ENCODE measurements around the gene SIK3.
"Not testable (repeated sequence)": the region's sequence is repeated elsewhere in the genome, so short reads cannot be mapped to it uniquely, and the experiment has no call there.

The SIK3 gene

DNA sequence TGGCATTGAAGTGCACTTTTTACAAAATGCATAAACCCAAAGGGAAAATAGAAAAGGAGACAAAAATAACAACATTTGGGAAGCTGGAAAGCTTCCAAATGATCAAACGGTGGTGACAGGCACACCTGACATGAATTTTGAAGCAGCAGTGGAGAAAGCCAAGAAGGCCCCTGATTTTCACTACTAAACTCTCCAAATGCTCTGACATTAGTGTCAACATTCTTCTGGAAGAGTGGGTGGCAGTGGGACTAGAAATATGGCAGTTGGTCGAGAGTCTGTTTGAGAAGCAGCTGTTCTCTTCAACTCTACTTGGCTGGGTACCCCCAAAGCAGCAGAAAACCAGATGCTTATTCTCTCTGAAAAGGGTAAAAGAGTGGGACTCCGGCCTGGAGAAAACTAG is 294.2 kb downstream of the SIK3 start:
- WGBS (ENCODE audit: insufficient coverage, insufficient read length): no CpG with 5 or more reads among the region's 3 CpGs
- H3K36me3 ChIP-seq (ENCODE audit: control insufficient read depth, insufficient read depth, low read length): no peaks in the 10 kb centered on the region
- H3K4me1 ChIP-seq (ENCODE audit: control insufficient read depth, insufficient read depth, low read length): no peaks in the 10 kb centered on the region
- H3K27me3 ChIP-seq (ENCODE audit: control insufficient read depth, insufficient read depth, low read length): no peaks in the 10 kb centered on the region
- H3K27ac ChIP-seq (ENCODE audit: low read length): no peak overlapping the region
- DNase-seq (ENCODE audit: low read depth, low spot score): no peak
- no peaks in the 10 kb centered on the region for H3K9me3 ChIP-seq (ENCODE audit: control insufficient read depth, insufficient read depth, low read length)
- no peak overlapping the region for H3K4me3 ChIP-seq (ENCODE audit: low read length)

DNA sequence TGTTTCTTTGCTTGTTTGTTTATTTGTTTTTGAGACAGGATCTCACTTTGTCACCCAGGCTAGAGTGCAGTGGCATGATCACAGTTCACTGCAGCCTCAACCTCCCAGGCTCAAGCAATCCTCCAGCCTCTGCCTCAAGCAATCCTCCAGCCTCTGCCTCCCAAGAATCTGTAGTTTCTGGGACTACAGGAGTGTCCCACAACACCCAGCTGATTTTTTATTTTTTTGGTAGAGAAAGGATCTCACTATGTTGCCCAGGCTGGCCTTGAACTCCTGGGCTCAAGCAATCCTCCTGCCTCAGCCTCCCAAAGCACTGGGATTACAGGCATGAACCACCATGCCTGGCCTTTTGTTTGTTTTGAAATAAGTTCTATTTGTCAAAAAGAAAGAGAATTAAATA is 296.6 kb downstream of the SIK3 start:
- not testable (repeated sequence) for H3K36me3 ChIP-seq (ENCODE audit: control insufficient read depth, insufficient read depth, low read length); H3K27ac ChIP-seq (ENCODE audit: low read length); H3K9me3 ChIP-seq (ENCODE audit: control insufficient read depth, insufficient read depth, low read length); DNase-seq (ENCODE audit: low read depth, low spot score); H3K4me1 ChIP-seq (ENCODE audit: control insufficient read depth, insufficient read depth, low read length); H3K27me3 ChIP-seq (ENCODE audit: control insufficient read depth, insufficient read depth, low read length); H3K4me3 ChIP-seq (ENCODE audit: low read length)

DNA sequence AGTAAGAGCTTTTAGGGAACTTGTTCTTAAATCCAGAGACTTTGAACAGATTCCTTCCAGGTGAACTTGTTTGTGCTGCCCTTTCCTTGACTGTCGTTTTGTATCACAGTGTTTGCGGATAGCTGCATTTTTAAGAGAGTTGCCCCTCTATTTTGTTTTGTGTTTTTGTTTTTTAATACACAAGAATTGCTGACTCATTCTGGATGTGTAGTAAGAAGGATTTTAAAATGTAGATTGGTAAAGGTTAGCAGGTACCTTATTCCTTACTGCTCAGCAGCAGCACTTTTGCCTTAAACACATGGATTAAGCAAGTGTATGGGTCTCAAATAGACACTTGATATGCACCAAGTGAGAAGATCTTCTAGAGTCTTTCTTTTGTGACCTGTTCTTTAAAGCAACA is 297.6 kb downstream of the SIK3 start:
- Histone ChIP-seq H3K36me3 (ENCODE audit: control insufficient read depth, insufficient read depth, low read length) (no peaks in the 10 kb centered on the region), H3K27me3 (ENCODE audit: control insufficient read depth, insufficient read depth, low read length) (no peaks in the 10 kb centered on the region), H3K9me3 (ENCODE audit: control insufficient read depth, insufficient read depth, low read length) (no peaks in the 10 kb centered on the region), H3K4me3 (ENCODE audit: low read length) (no peak overlapping the region), H3K27ac (ENCODE audit: low read length) (no peak overlapping the region), H3K4me1 (ENCODE audit: control insufficient read depth, insufficient read depth, low read length) (no peaks in the 10 kb centered on the region)
- no CpG with 5 or more reads among the region's 2 CpGs for WGBS (ENCODE audit: insufficient coverage, insufficient read length)
- no peak for DNase-seq (ENCODE audit: low read depth, low spot score)

DNA sequence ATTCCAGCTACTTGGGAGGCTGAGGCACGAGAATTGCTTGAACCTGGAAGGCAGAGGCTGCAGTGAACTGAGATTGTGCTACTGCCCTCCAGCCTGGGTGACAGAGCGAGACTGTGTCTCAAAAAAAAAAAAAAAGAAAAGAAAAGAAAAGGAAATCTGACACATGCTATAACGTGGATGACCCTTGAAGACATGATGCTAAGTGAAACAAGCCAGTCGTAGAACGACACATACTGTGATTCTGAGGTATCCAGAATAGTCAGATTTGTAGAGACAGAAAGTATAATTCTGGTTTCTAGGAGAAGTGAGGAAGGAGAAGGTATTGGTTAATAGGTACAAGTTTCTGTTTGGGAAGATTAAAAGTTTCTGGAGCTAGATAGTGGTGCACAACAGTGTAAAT is 299.9 kb downstream of the SIK3 start:
- no peaks in the 10 kb centered on the region for H3K27me3 ChIP-seq (ENCODE audit: control insufficient read depth, insufficient read depth, low read length)
- WGBS (ENCODE audit: insufficient coverage, insufficient read length): no CpG with 5 or more reads among the region's 5 CpGs
- no peaks in the 10 kb centered on the region for H3K36me3 ChIP-seq (ENCODE audit: control insufficient read depth, insufficient read depth, low read length)
- H3K27ac ChIP-seq (ENCODE audit: low read length): no peak overlapping the region
- H3K4me1 ChIP-seq (ENCODE audit: control insufficient read depth, insufficient read depth, low read length): no peaks in the 10 kb centered on the region
- DNase-seq (ENCODE audit: low read depth, low spot score): no peak
- no peaks in the 10 kb centered on the region for H3K9me3 ChIP-seq (ENCODE audit: control insufficient read depth, insufficient read depth, low read length)
- no peak overlapping the region for H3K4me3 ChIP-seq (ENCODE audit: low read length)

DNA sequence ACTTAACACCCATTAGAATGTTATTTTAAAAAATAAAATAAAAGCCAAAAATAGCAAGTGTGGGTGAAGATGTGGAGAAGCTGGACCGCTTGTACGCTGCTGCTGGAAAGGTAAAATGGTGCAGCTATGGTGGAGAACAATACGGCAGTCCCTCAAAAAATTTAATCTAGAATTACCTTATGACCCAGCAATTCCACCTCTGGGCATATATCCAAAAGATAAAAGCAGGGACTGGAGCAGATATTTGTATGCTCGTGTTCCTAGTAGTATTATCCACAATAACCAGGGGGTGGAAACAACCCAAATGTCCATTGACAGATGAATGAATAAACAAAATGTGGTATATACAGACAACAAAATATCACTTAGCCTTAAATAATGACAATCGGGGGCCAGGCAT is 300.4 kb downstream of the SIK3 start:
- Histone ChIP-seq H3K4me1 (ENCODE audit: control insufficient read depth, insufficient read depth, low read length) (no peaks in the 10 kb centered on the region), H3K27ac (ENCODE audit: low read length) (no peak overlapping the region)
- no CpG with 5 or more reads among the region's 5 CpGs for WGBS (ENCODE audit: insufficient coverage, insufficient read length)

DNA sequence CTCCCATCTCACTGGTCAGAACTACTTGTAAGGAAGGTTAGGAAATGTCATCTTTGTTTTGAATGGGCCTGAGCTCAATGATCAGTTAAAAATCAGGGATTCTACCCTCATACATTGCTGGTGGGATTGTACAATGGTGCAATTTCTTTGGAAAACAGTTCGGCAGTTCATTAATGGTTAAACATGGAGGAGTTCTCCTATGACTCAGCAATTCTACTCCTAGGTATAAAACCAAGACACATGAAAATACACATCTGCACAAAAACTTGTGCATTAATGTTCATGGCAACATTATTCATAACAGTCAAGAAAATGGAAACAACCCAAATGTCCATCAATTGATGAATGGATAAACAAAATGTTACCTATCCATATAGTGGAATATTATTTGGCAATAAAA is 301.7 kb downstream of the SIK3 start:
- no peak overlapping the region for H3K4me3 ChIP-seq (ENCODE audit: low read length)
- H3K4me1 ChIP-seq (ENCODE audit: control insufficient read depth, insufficient read depth, low read length): peaks cover 1% of the 10 kb centered on the region; the same call in 1 of the 2 replicates
- H3K9me3 ChIP-seq (ENCODE audit: control insufficient read depth, insufficient read depth, low read length): no peaks in the 10 kb centered on the region
- DNase-seq (ENCODE audit: low read depth, low spot score): no peak
- no peak overlapping the region for H3K27ac ChIP-seq (ENCODE audit: low read length)
- no peaks in the 10 kb centered on the region for H3K27me3 ChIP-seq (ENCODE audit: control insufficient read depth, insufficient read depth, low read length)
- no CpG with 5 or more reads among the region's 1 CpG for WGBS (ENCODE audit: insufficient coverage, insufficient read length)
- H3K36me3 ChIP-seq (ENCODE audit: control insufficient read depth, insufficient read depth, low read length): no peaks in the 10 kb centered on the region

More for the DNA sequence above, 300.4 kb downstream of the SIK3 start:
- no peaks in the 10 kb centered on the region for H3K36me3 ChIP-seq (ENCODE audit: control insufficient read depth, insufficient read depth, low read length)
- DNase-seq (ENCODE audit: low read depth, low spot score): no peak
- no peak overlapping the region for H3K4me3 ChIP-seq (ENCODE audit: low read length)
- no peaks in the 10 kb centered on the region for H3K9me3 ChIP-seq (ENCODE audit: control insufficient read depth, insufficient read depth, low read length)
- no peaks in the 10 kb centered on the region for H3K27me3 ChIP-seq (ENCODE audit: control insufficient read depth, insufficient read depth, low read length)

DNA sequence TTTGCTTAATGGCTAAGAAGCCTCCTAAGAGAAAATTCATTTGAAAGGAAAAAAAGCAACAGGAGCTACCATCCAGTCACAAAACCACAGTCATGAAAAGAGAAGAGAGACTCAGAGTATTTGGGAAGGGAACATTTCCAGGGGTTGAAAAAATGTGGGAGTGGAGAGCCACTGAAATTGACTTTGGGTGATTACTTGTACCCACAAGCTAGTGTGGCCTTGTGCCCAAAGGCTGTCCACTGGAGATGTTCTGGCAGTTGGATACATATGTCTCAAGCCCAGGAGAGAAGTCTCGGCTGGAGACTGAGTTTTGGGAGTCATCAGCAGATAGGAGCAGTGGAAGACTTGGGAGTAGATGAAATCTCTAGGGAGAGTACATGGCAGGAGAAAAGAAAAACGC is 303.4 kb downstream of the SIK3 start:
- Histone ChIP-seq H3K27ac (ENCODE audit: low read length) (no peak overlapping the region), H3K4me3 (ENCODE audit: low read length) (no peak overlapping the region), H3K36me3 (ENCODE audit: control insufficient read depth, insufficient read depth, low read length) (no peaks in the 10 kb centered on the region), H3K4me1 (ENCODE audit: control insufficient read depth, insufficient read depth, low read length) (peaks cover 3% of the 10 kb centered on the region), H3K27me3 (ENCODE audit: control insufficient read depth, insufficient read depth, low read length) (no peaks in the 10 kb centered on the region), H3K9me3 (ENCODE audit: control insufficient read depth, insufficient read depth, low read length) (no peaks in the 10 kb centered on the region)
- no CpG with 5 or more reads among the region's 2 CpGs for WGBS (ENCODE audit: insufficient coverage, insufficient read length)
- no peak for DNase-seq (ENCODE audit: low read depth, low spot score)

DNA sequence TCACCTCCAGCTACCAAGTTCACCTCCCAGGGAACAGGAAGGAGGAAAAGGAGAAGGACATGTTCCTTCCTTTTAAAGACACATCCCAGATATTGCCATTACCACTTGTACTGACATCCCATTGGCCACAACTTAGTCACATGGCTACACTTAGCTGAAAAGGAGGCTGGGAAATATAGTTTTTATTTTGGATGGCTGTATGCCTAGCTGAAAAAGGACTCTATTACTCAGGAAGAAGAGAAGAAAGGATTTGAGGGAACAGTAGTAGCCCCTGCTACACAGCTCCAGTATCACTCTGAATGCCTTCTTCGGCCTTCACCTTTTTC is 304.5 kb downstream of the SIK3 start:
- H3K36me3 ChIP-seq (ENCODE audit: control insufficient read depth, insufficient read depth, low read length): no peaks in the 10 kb centered on the region
- DNase-seq (ENCODE audit: low read depth, low spot score): no peak
- H3K4me3 ChIP-seq (ENCODE audit: low read length): no peak overlapping the region
- no CpG with 5 or more reads among the region's 1 CpG for WGBS (ENCODE audit: insufficient coverage, insufficient read length)
- H3K27me3 ChIP-seq (ENCODE audit: control insufficient read depth, insufficient read depth, low read length): no peaks in the 10 kb centered on the region
- H3K4me1 ChIP-seq (ENCODE audit: control insufficient read depth, insufficient read depth, low read length): peaks cover 3% of the 10 kb centered on the region
- no peaks in the 10 kb centered on the region for H3K9me3 ChIP-seq (ENCODE audit: control insufficient read depth, insufficient read depth, low read length)
- no peak overlapping the region for H3K27ac ChIP-seq (ENCODE audit: low read length)
